Fibroblast of lung (primary cell): ENCODE measurements around the gene PDE3B. TPM values are rescaled to one million over a fixed set of nuclear protein-coding genes. Genes with fewer than 3 reads are reported as not detected.
A peak's percentile ranks its signal among the peaks of the same experiment; 100 is the strongest.

Experiments
- DNase-seq, 2 donors: peaks; one replicate each; pipeline versions ENCODE4 v3.0.0 to v3.0.0-alpha.2; 2010; ENCODE audit warnings: low read depth in 2 of 2
- H2AFZ ChIP-seq: 2 replicates; pipeline ENCODE4 v1.5.1; 2012; ENCODE audit warnings: low read length, control low read depth, inconsistent platforms
- H3K27ac ChIP-seq: 2 replicates; pipeline ENCODE4 v1.5.1; 2011; ENCODE audit warnings: low read length, control low read depth; ENCODE audit not compliant: insufficient read depth
- H3K27me3 ChIP-seq: 2 replicates; pipeline ENCODE4 v1.5.1; 2011; ENCODE audit warnings: mild to moderate bottlenecking, low read length; ENCODE audit not compliant: control insufficient read depth, insufficient read depth
- H3K36me3 ChIP-seq: 2 replicates; pipeline ENCODE4 v1.5.1; 2011; ENCODE audit warnings: low read length; ENCODE audit not compliant: control insufficient read depth, insufficient read depth
- H3K4me1 ChIP-seq: 2 replicates; pipeline ENCODE4 v1.5.1; 2011; ENCODE audit warnings: low read length; ENCODE audit not compliant: control insufficient read depth, insufficient read depth; ENCODE audit errors: extremely low read depth
- H3K4me2 ChIP-seq: 2 replicates; pipeline ENCODE4 v1.5.1; 2011; ENCODE audit warnings: low read length, control low read depth; ENCODE audit not compliant: insufficient read depth; ENCODE audit errors: extremely low read depth
- H3K4me3 ChIP-seq, 4 experiments: fragments of 200-600 bp in 1 of 4; sonication (generic) in 1 of 4; replicated peaks in 1 of 4; 2 replicates each; pipeline ENCODE4 v1.5.1; 2011 to 2016; ENCODE audit warnings: low read length in 4 of 4, low read depth in 3 of 4, mild to moderate bottlenecking in 3 of 4, control low read depth in 2 of 4, inconsistent platforms in 1 of 4, mixed read lengths in 1 of 4; ENCODE audit not compliant: insufficient read depth in 1 of 4; ENCODE audit errors: control extremely low read depth in 1 of 4
- H3K79me2 ChIP-seq: 2 replicates; pipeline ENCODE4 v1.5.1; 2012; ENCODE audit warnings: mild to moderate bottlenecking, low read length, inconsistent platforms; ENCODE audit not compliant: control insufficient read depth, insufficient read depth
- H3K9ac ChIP-seq: 2 replicates; pipeline ENCODE4 v1.5.1; 2011; ENCODE audit warnings: mild to moderate bottlenecking, low read length, control low read depth; ENCODE audit not compliant: insufficient read depth
- H3K9me3 ChIP-seq: 2 replicates; pipeline ENCODE4 v1.5.1; 2012; ENCODE audit warnings: low read depth, low read length; ENCODE audit not compliant: control insufficient read depth, insufficient read depth
- H4K20me1 ChIP-seq: 2 replicates; pipeline ENCODE4 v1.5.1; 2011; ENCODE audit warnings: low read length; ENCODE audit not compliant: control insufficient read depth, insufficient read depth; ENCODE audit errors: extremely low read depth
- EZH2 ChIP-seq: IDR thresholded peaks from 2 replicates; pipeline ENCODE4 v1.5.1; 2012; ENCODE audit warnings: low read length, control low read depth, mild to moderate bottlenecking; ENCODE audit errors: missing control alignments
- polyA plus RNA-seq, 2 donors: library from polyadenylated mRNA; depleted of rRNA in 1 of 2; stranded (reverse) in 1 of 2; unstranded in 1 of 2; fragments of >200 nt; gene quantifications; 2 replicates each; pipeline ENCODE4 v1.2.1, GENCODE V29; 2011 to 2012; ENCODE audit warnings: missing spikeins in 1 of 2
- total RNA-seq: library from RNA; depleted of rRNA; stranded (reverse); fragments of >200 nt; gene quantifications from 2 replicates; pipeline ENCODE4 v1.2.1, GENCODE V29; 2014
- TF ChIP-seq, protein P1 (sequence below), 2 donors: IDR thresholded peaks in 1 of 2; conservative IDR thresholded peaks in 1 of 2; 1 replicate in 1 of 2; 2 replicates in 1 of 2; pipeline ENCODE4 v1.5.1; 2011 to 2012; ENCODE audit warnings: low read length in 2 of 2, control low read depth in 1 of 2, inconsistent platforms in 1 of 2, low read depth in 1 of 2, mild to moderate bottlenecking in 1 of 2

Gene PDE3B
- total and polyA plus RNA-seq, 2 donors (not counting 1 experiment from before 2014, with no cell fraction given): 0.43 to 11.2 TPM

DNA sequence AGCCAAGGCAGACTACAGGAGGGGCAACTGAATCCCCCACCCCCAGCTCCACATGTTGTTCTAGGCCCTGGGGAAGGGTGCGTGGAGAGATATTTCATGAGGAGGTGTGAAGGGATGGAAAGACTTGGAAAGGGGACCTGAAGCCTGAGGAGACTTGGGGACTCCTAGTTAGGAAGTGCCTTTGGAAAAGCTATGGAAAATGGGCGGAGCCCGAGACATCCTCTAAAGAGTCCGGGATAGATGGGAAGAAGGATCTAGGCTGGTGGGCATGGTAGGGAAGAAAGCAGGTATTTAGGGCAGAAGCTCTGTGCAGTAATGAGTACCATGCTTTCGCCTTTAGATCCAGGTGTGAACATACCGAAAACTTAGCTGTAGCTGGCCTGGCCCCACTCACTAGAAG, 263.4 kb downstream of the PDE3B start:
- H4K20me1 ChIP-seq: no peaks in the 10 kb centered on the region
- no peaks in the 10 kb centered on the region for H3K79me2 ChIP-seq
- no peak for DNase-seq
- no peak overlapping the region for H3K4me3 ChIP-seq
- no peaks in the 10 kb centered on the region for H3K27me3 ChIP-seq
- TF ChIP-seq EZH2: no peak
- TF ChIP-seq, protein P1, sequence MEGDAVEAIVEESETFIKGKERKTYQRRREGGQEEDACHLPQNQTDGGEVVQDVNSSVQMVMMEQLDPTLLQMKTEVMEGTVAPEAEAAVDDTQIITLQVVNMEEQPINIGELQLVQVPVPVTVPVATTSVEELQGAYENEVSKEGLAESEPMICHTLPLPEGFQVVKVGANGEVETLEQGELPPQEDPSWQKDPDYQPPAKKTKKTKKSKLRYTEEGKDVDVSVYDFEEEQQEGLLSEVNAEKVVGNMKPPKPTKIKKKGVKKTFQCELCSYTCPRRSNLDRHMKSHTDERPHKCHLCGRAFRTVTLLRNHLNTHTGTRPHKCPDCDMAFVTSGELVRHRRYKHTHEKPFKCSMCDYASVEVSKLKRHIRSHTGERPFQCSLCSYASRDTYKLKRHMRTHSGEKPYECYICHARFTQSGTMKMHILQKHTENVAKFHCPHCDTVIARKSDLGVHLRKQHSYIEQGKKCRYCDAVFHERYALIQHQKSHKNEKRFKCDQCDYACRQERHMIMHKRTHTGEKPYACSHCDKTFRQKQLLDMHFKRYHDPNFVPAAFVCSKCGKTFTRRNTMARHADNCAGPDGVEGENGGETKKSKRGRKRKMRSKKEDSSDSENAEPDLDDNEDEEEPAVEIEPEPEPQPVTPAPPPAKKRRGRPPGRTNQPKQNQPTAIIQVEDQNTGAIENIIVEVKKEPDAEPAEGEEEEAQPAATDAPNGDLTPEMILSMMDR (conservative IDR thresholded peaks at IDR 0.05 in 1 of 2, IDR thresholded peaks at IDR 0.05 in 1 of 2; ENCODE audit: low read depth in 1 of 2, low read length in 2 of 2): no peak
- no peak overlapping the region for H3K4me2 ChIP-seq
- H3K4me1 ChIP-seq: no peaks in the 10 kb centered on the region
- no peaks in the 10 kb centered on the region for H3K9me3 ChIP-seq
- H3K27ac ChIP-seq: no peak overlapping the region
- H2AFZ ChIP-seq: no peak overlapping the region
- no peaks in the 10 kb centered on the region for H3K36me3 ChIP-seq
- H3K9ac ChIP-seq: no peak overlapping the region

DNA sequence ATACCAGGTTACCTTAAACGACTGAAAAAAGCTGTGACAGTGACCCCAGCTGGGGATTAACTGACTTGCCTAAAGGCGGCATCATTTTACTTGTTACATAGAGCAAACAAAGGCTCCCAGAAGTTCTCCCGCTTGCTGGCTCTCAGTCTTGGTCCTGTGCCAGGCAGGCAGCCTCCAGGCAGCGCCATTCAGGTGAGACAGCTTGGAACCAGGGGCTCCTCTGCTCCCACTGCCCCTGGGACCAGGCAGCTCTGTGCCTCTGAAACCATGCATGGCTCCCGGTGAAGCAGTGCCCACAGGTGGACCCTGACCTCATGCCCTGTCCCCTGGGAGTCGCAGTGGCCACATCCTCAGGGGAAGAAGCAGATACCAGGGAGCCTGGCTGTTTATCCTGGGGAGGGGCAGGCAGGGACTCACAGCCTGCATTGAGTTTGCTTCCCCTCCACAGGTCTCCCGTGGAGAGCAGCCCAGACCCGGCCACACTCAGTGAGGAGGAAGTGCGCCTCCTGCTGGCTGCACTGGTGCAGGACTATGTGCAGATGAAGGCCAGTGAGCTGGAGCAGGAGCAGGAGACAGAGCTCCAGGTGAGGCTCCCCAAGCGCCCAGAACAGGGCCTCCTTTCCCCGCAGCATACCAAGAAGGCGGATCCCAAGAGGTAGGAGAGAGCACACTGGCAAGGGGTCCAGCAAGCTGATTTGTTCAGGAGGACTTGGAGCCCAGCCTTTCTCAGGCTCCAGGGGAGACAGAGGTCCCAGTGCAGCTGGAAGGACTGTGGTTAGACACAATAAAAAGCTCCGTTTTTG, 264.0 kb downstream of the PDE3B start:
- H3K9ac ChIP-seq: no peak overlapping the region
- H3K9me3 ChIP-seq: no peaks in the 10 kb centered on the region
- H3K4me3 ChIP-seq: no peak overlapping the region
- H3K36me3 ChIP-seq: no peaks in the 10 kb centered on the region
- H3K27ac ChIP-seq: no peak overlapping the region
- H3K79me2 ChIP-seq: no peaks in the 10 kb centered on the region
- H3K27me3 ChIP-seq: no peaks in the 10 kb centered on the region
- peak; percentile 20 to 53 for DNase-seq
- no peak overlapping the region for H3K4me2 ChIP-seq
- no peaks in the 10 kb centered on the region for H3K4me1 ChIP-seq
- no peak for TF ChIP-seq EZH2
- TF ChIP-seq, protein P1 (conservative IDR thresholded peaks at IDR 0.05 in 1 of 2, IDR thresholded peaks at IDR 0.05 in 1 of 2; ENCODE audit: low read depth in 1 of 2, low read length in 2 of 2): peak; percentile 59 to 79
- H4K20me1 ChIP-seq: no peaks in the 10 kb centered on the region
- no peak overlapping the region for H2AFZ ChIP-seq

DNA sequence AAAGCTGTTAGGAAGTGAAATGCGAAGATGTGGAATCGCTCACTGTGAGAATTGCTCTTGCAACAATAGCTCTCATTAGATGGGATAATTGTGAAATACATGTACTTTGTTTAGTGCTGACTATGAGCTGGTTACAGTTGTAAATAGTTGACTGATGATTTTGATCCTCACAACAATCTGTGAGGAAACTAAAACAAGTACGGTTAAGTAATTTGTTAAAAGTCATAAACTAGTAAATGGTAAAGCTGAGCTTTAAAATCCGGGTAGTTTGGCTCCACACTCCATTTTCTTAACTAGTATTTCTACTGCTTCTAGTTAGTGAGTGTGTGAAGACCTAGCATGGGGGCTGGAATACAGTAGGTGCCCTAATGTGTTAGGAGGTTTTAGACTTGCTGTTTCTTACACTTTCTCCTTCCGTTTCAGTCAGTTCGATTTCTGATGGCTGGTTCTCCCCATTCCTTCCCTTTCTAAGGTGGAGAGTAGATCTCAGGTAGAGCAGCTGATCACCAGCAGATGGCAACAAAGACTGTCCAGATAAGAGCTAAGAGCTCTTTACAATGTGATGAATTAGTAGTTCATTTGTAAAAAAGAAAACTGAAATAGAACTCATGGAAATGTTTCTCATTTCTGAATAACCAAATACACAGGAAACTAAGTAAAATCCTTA, 264.7 kb downstream of the PDE3B start:
- Histone ChIP-seq H3K27ac (no peak overlapping the region), H3K4me1 (no peaks in the 10 kb centered on the region), H3K9me3 (no peaks in the 10 kb centered on the region), H3K36me3 (no peaks in the 10 kb centered on the region), H4K20me1 (no peaks in the 10 kb centered on the region), H3K4me3 (no peak overlapping the region), H3K79me2 (no peaks in the 10 kb centered on the region), H3K27me3 (no peaks in the 10 kb centered on the region), H3K9ac (no peak overlapping the region), H3K4me2 (no peak overlapping the region), H2AFZ (no peak overlapping the region)
- TF ChIP-seq, protein P1 (conservative IDR thresholded peaks at IDR 0.05 in 1 of 2, IDR thresholded peaks at IDR 0.05 in 1 of 2; ENCODE audit: low read depth in 1 of 2, low read length in 2 of 2): peak; percentile 67 to 68
- TF ChIP-seq EZH2: no peak
- peak; percentile 33 to 59 for DNase-seq
